IMR-90 (cell line): Measurements from ENCODE around the gene KLC4. TPM values are rescaled to one million over a fixed set of nuclear protein-coding genes. Genes with fewer than 3 reads are reported as not detected.

Source experiments
- ATAC-seq: fragments of 200-7000 bp; cut with Tn5 transposase; 2 replicates; pipeline ENCODE4 v1.9.1; 2020; ENCODE audit warnings: low read depth, mild to moderate bottlenecking, moderate library complexity
- BruUV-seq: library from RNA; stranded (reverse); fragments of 400-500 nt; replicated peaks from 2 replicates; lab custom pipeline; 2021; lab: Mats Ljungman, UMichigan
- CTCF ChIA-PET: fragments of 300-600 bp; formaldehyde crosslinking; extraction: SDS; loops from one replicate; lab custom pipeline; 2021; ENCODE audit warnings: antibody characterized with exemption; lab: Yijun Ruan, JAX
- POLR2A ChIA-PET: fragments of 300-600 bp; sonication (Branson Sonifier 250); formaldehyde crosslinking; loops from one replicate; lab custom pipeline; 2022; ENCODE audit warnings: antibody characterized with exemption; ENCODE audit not compliant: unreplicated experiment; lab: Charles Lee
- DNase-seq: peaks from one replicate; pipeline ENCODE4 v3.0.0; 2013
- H2AFZ ChIP-seq: replicated peaks from 2 replicates; pipeline ENCODE3; 2013; ENCODE audit warnings: low read length, mild to moderate bottlenecking; ENCODE audit not compliant: poor library complexity
- H2AK5ac ChIP-seq: 2 replicates; pipeline ENCODE4 v1.6.1; 2013; ENCODE audit warnings: low read depth, low read length, inconsistent platforms
- H2AK9ac ChIP-seq: replicated peaks from 2 replicates; pipeline ENCODE3; 2013; ENCODE audit warnings: mild to moderate bottlenecking, low read depth, low read length, moderate library complexity; ENCODE audit not compliant: poor library complexity
- H2BK120ac ChIP-seq: 2 replicates; pipeline ENCODE4 v1.6.1; 2013; ENCODE audit warnings: low read depth, low read length, inconsistent platforms
- H2BK15ac ChIP-seq: 3 replicates; pipeline ENCODE4 v1.6.1; 2013; ENCODE audit warnings: low read depth, low read length, inconsistent platforms
- H2BK20ac ChIP-seq: 2 replicates; pipeline ENCODE4 v1.6.1; 2013; ENCODE audit warnings: low read depth, mild to moderate bottlenecking, inconsistent platforms, low read length, moderate library complexity
- H2BK5ac ChIP-seq: 2 replicates; pipeline ENCODE4 v1.6.1; 2013; ENCODE audit warnings: mild to moderate bottlenecking, low read depth, low read length, inconsistent platforms; ENCODE audit not compliant: poor library complexity, severe bottlenecking
- H3K14ac ChIP-seq: replicated peaks from 2 replicates; pipeline ENCODE4 v1.6.1; 2013; ENCODE audit warnings: low read depth, low read length, inconsistent platforms
- H3K18ac ChIP-seq: 2 replicates; pipeline ENCODE4 v1.6.1; 2013; ENCODE audit warnings: low read depth, low read length, control low read depth
- H3K23ac ChIP-seq: 2 replicates; pipeline ENCODE4 v1.6.1; 2013; ENCODE audit warnings: low read depth, low read length, inconsistent platforms
- H3K27ac ChIP-seq: 2 replicates; pipeline ENCODE4 v1.5.1; 2013; ENCODE audit warnings: mild to moderate bottlenecking, control low read depth, low read length; ENCODE audit not compliant: insufficient read depth
- H3K27me3 ChIP-seq: 2 replicates; pipeline ENCODE4 v1.6.1; 2013; ENCODE audit warnings: low read length; ENCODE audit not compliant: control insufficient read depth, insufficient read depth
- H3K36me3 ChIP-seq: 2 replicates; pipeline ENCODE4 v1.6.1; 2013; ENCODE audit warnings: low read length, mixed read lengths; ENCODE audit not compliant: control insufficient read depth, insufficient read depth
- H3K4ac ChIP-seq: 2 replicates; pipeline ENCODE4 v1.6.1; 2013; ENCODE audit warnings: low read depth, low read length, inconsistent platforms
- H3K4me1 ChIP-seq: 2 replicates; pipeline ENCODE4 v1.6.1; 2013; ENCODE audit warnings: low read length, mixed read lengths; ENCODE audit not compliant: control insufficient read depth, insufficient read depth
- H3K4me2 ChIP-seq: 2 replicates; pipeline ENCODE4 v1.6.1; 2013; ENCODE audit warnings: low read depth, mild to moderate bottlenecking, control low read depth, low read length, moderate library complexity
- H3K4me3 ChIP-seq: 2 replicates; pipeline ENCODE4 v1.5.1; 2013; ENCODE audit warnings: low read depth, mild to moderate bottlenecking, control low read depth, low read length, moderate library complexity; ENCODE audit not compliant: insufficient read depth
- H3K56ac ChIP-seq: 2 replicates; pipeline ENCODE4 v1.6.1; 2013; ENCODE audit warnings: low read length, inconsistent platforms; ENCODE audit not compliant: insufficient read depth; ENCODE audit errors: extremely low read depth
- H3K79me1 ChIP-seq, 2 experiments: 2 replicates each; pipeline ENCODE4 v1.6.1; 2013; ENCODE audit warnings: low read length in 2 of 2, inconsistent platforms in 1 of 2, low read depth in 1 of 2
- H3K9ac ChIP-seq: 2 replicates; pipeline ENCODE4 v1.6.1; 2013; ENCODE audit warnings: low read depth, low read length, control low read depth
- H3K9me1 ChIP-seq: 2 replicates; pipeline ENCODE4 v1.6.1; 2013; ENCODE audit warnings: low read length, inconsistent platforms; ENCODE audit not compliant: insufficient read depth
- H3K9me3 ChIP-seq: 2 replicates; pipeline ENCODE4 v1.6.1; 2013; ENCODE audit warnings: low read length; ENCODE audit not compliant: control insufficient read depth, insufficient read depth
- H4K20me1 ChIP-seq: 2 replicates; pipeline ENCODE4 v1.6.1; 2013; ENCODE audit warnings: low read length, inconsistent platforms; ENCODE audit not compliant: insufficient read depth
- H4K5ac ChIP-seq: 2 replicates; pipeline ENCODE4 v1.6.1; 2013; ENCODE audit warnings: mild to moderate bottlenecking, low read depth, low read length, control low read depth
- H4K8ac ChIP-seq, 2 experiments: 2 replicates each; pipeline ENCODE4 v1.6.1; 2013; ENCODE audit warnings: low read depth in 2 of 2, low read length in 2 of 2, control low read depth in 1 of 2, inconsistent platforms in 1 of 2
- H4K91ac ChIP-seq: 2 replicates; pipeline ENCODE4 v1.6.1; 2013; ENCODE audit warnings: low read depth, low read length, inconsistent platforms; ENCODE audit not compliant: insufficient read depth
- BHLHE40 ChIP-seq: fragments of 150-350 bp; IDR thresholded peaks from 2 replicates; pipeline ENCODE4 v1.6.1; 2016; ENCODE audit warnings: mild to moderate bottlenecking, low read depth, low read length
- CEBPB ChIP-seq: IDR thresholded peaks from 2 replicates; pipeline ENCODE4 v1.6.1; 2012; ENCODE audit warnings: low read depth, low read length, improper control_type of control experiment
- CHD1 ChIP-seq: IDR thresholded peaks from 2 replicates; pipeline ENCODE4 v1.6.1; 2012; ENCODE audit warnings: low read depth, low read length, improper control_type of control experiment
- FOS ChIP-seq: fragments of 150-350 bp; IDR thresholded peaks from 2 replicates; pipeline ENCODE4 v1.6.1; 2016; ENCODE audit warnings: low read depth, low read length
- MAFK ChIP-seq: IDR thresholded peaks from 2 replicates; pipeline ENCODE4 v1.6.1; 2012; ENCODE audit warnings: low read depth, low read length, improper control_type of control experiment
- MAZ ChIP-seq: IDR thresholded peaks from 2 replicates; pipeline ENCODE4 v1.6.1; 2012; ENCODE audit warnings: low read depth, mild to moderate bottlenecking, low read length, improper control_type of control experiment, moderate library complexity, borderline replicate concordance
- MXI1 ChIP-seq: IDR thresholded peaks from 2 replicates; pipeline ENCODE4 v1.6.1; 2012; ENCODE audit warnings: low read depth, mild to moderate bottlenecking, low read length, moderate library complexity, borderline replicate concordance
- NFE2L2 ChIP-seq: fragments of 150-350 bp; IDR thresholded peaks from 2 replicates; pipeline ENCODE4 v1.6.1; 2016; ENCODE audit warnings: low read depth, mild to moderate bottlenecking, low read length
- POLR2A ChIP-seq: IDR thresholded peaks from 2 replicates; pipeline ENCODE4 v1.6.1; 2012; ENCODE audit warnings: mild to moderate bottlenecking, low read depth, low read length
- RAD21 ChIP-seq: IDR thresholded peaks from 2 replicates; pipeline ENCODE4 v1.6.1; 2012; ENCODE audit warnings: low read length, improper control_type of control experiment
- RCOR1 ChIP-seq: IDR thresholded peaks from 2 replicates; pipeline ENCODE4 v1.6.1; 2012; ENCODE audit warnings: mild to moderate bottlenecking, low read length, improper control_type of control experiment; ENCODE audit not compliant: insufficient replicate concordance
- RFX5 ChIP-seq: IDR thresholded peaks from 2 replicates; pipeline ENCODE4 v1.8.0; 2012; ENCODE audit warnings: low read depth, mild to moderate bottlenecking, low read length, moderate library complexity
- WGBS, 2 experiments: methylation state at CpG; one replicate each; pipeline versions ENCODE4 v1.1.5 to v1.1.7; 2013; ENCODE audit warnings: missing lambda C conversion rate in 2 of 2; ENCODE audit not compliant: insufficient read length in 1 of 2; ENCODE audit errors: extremely low coverage in 2 of 2; 5-methylcytosine and 5-hydroxymethylcytosine counted together
- dilution Hi-C: fragments of 300-500 bp; cut with HindIII; formaldehyde crosslinking; loops from one replicate; pipeline ENCODE4 v1.14.3; 2018; ENCODE audit warnings: low sequenced_read_pairs; ENCODE audit not compliant: unreplicated experiment
- in situ Hi-C: fragments of 300-500 bp; cut with MboI; formaldehyde crosslinking; loops from 3 replicates; pipeline ENCODE4 v1.14.3; 2019; ENCODE audit warnings: low sequenced_read_pairs, inconsistent platforms, mixed read lengths
- intact Hi-C: fragments of 100-400 bp; cut with micrococcal nuclease; formaldehyde crosslinking; loops from 2 replicates; pipeline ENCODE4 v1.10.0; 2022
- polyA plus RNA-seq, 3 experiments: library from polyadenylated mRNA; depleted of rRNA; stranded (reverse); fragments of >200 nt; gene quantifications; 2 replicates each; pipeline ENCODE4 v1.2.3, GENCODE V29; 2012; ENCODE audit warnings: low replicate concordance in 1 of 3
- total RNA-seq: library from RNA; depleted of rRNA; stranded (reverse); fragments of >200 nt; gene quantifications from 2 replicates; pipeline ENCODE4 v1.2.3, GENCODE V29; 2012
- TF ChIP-seq, protein P1 (sequence below): conservative IDR thresholded peaks from 2 replicates; pipeline ENCODE4 v1.5.1; 2012; ENCODE audit warnings: mild to moderate bottlenecking, low read depth, low read length, improper control_type of control experiment
- TF ChIP-seq, protein P2 (sequence below): fragments of 150-350 bp; IDR thresholded peaks from 2 replicates; pipeline ENCODE4 v1.6.1; 2017; ENCODE audit warnings: mild to moderate bottlenecking, antibody characterized with exemption, low read length, low read depth
- TF ChIP-seq, protein P3 (sequence below): fragments of 150-350 bp; IDR thresholded peaks from 2 replicates; pipeline ENCODE4 v1.6.1; 2016; ENCODE audit warnings: low read depth, mild to moderate bottlenecking, low read length, moderate library complexity, borderline replicate concordance

KLC4 gene
- total and polyA plus RNA-seq, 2 of the 4 experiments (the other 2 are of a cell fraction): 10.9 to 13.0 TPM

DNA sequence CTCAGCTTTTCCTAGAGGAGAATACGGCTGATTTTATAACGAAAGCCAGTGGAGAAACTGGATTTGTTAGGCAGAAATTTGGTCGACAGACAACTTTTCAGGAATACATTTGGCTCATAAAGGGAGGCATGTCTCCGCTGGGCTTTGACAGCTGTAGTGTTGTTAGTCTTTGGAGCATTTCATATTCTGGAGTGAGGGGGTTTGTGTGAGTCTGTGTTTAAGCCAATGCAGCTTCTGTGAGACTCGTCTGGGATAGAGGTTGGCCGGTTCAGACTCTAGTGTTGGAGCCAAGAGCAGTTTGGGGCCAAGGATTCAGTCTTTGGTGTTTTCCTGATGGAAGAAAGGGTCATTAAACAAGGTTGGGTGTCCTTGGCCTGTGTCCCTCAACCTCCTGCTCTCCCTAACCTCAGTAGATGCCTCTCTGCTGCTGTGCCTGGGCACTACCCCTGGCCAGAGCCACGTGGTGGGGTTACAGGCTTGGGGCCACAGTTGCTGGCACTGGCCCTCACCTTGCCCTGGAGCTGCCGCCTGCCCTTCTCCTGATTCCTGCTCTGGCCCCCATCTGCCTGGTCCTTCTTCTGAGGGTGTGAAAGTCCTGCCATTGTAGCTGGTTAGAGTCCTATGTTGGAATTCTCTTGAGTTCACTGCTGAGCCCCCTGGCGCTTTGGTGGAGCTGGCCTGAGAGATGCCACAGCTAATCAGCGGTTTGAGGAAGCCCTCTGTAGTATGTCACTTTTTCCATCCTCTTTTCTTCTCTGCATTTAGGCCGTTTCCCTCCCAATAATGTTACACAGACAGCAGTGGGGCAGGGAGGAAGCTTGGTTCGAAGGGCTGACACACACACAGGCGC lies 23.6 kb downstream of the KLC4 start:
- DNase-seq (no peak), ATAC-seq (no peak)
- no peak overlapping the region for H4K91ac ChIP-seq
- H3K4me2 ChIP-seq: no peak overlapping the region
- ChIA-PET POLR2A (no interaction called here), CTCF (no interaction called here)
- peaks cover 7% of the 10 kb centered on the region; the same call in 1 of the 2 replicates for H3K9me1 ChIP-seq
- peak overlapping the region; percentile 34 for H3K23ac ChIP-seq
- no peak overlapping the region for H2BK5ac ChIP-seq
- H3K4me1 ChIP-seq: peaks cover 19% of the 10 kb centered on the region
- peaks cover 43 to 83% of the 10 kb centered on the region in 2 experiments for H3K79me1 ChIP-seq
- no peak overlapping the region for H3K9ac ChIP-seq
- intact Hi-C loops (no loop called here), in situ Hi-C loops (no loop called here), dilution Hi-C loops (no loop called here)
- no peak overlapping the region for H3K14ac ChIP-seq
- H2BK120ac ChIP-seq: no peak overlapping the region
- H2BK15ac ChIP-seq: no peak overlapping the region
- BruUV-seq: no TSS peak
- H2BK20ac ChIP-seq: no peak overlapping the region
- no peaks in the 10 kb centered on the region for H3K9me3 ChIP-seq
- 42% methylated on average over 6 of the region's 13 CpGs; no CpG with 5 or more reads in 1 of the 2 experiments for WGBS, 2 experiments
- H2AK5ac ChIP-seq: 0 out of 2 replicates have a peak overlapping the region, but pooled peaks have one; percentile 3
- H3K27me3 ChIP-seq: no peaks in the 10 kb centered on the region
- H3K4ac ChIP-seq: no peak overlapping the region
- H3K27ac ChIP-seq: no peak overlapping the region
- H3K36me3 ChIP-seq: no peaks in the 10 kb centered on the region
- H4K20me1 ChIP-seq: peaks cover 64% of the 10 kb centered on the region
- no peak overlapping the region for H4K8ac ChIP-seq
- H4K5ac ChIP-seq: no peak overlapping the region; the same call in 1 of the 2 replicates
- no peak overlapping the region for H3K18ac ChIP-seq
- H3K56ac ChIP-seq: no peak overlapping the region
- H3K4me3 ChIP-seq: no peak overlapping the region
- no peak overlapping the region for H2AFZ ChIP-seq
- H2AK9ac ChIP-seq: peak overlapping the region; percentile 57
- TF ChIP-seq BHLHE40 (no peak), FOS (no peak), RCOR1 (no peak), MAFK (no peak), CEBPB (no peak), NFE2L2 (no peak), RFX5 (no peak), RAD21 (no peak), MAZ (no peak), POLR2A (no peak), CHD1 (no peak), MXI1 (no peak)
- TF ChIP-seq, protein P1, sequence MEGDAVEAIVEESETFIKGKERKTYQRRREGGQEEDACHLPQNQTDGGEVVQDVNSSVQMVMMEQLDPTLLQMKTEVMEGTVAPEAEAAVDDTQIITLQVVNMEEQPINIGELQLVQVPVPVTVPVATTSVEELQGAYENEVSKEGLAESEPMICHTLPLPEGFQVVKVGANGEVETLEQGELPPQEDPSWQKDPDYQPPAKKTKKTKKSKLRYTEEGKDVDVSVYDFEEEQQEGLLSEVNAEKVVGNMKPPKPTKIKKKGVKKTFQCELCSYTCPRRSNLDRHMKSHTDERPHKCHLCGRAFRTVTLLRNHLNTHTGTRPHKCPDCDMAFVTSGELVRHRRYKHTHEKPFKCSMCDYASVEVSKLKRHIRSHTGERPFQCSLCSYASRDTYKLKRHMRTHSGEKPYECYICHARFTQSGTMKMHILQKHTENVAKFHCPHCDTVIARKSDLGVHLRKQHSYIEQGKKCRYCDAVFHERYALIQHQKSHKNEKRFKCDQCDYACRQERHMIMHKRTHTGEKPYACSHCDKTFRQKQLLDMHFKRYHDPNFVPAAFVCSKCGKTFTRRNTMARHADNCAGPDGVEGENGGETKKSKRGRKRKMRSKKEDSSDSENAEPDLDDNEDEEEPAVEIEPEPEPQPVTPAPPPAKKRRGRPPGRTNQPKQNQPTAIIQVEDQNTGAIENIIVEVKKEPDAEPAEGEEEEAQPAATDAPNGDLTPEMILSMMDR: no peak
- TF ChIP-seq, protein P2, sequence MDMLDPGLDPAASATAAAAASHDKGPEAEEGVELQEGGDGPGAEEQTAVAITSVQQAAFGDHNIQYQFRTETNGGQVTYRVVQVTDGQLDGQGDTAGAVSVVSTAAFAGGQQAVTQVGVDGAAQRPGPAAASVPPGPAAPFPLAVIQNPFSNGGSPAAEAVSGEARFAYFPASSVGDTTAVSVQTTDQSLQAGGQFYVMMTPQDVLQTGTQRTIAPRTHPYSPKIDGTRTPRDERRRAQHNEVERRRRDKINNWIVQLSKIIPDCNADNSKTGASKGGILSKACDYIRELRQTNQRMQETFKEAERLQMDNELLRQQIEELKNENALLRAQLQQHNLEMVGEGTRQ: no peak
- TF ChIP-seq, protein P3, sequence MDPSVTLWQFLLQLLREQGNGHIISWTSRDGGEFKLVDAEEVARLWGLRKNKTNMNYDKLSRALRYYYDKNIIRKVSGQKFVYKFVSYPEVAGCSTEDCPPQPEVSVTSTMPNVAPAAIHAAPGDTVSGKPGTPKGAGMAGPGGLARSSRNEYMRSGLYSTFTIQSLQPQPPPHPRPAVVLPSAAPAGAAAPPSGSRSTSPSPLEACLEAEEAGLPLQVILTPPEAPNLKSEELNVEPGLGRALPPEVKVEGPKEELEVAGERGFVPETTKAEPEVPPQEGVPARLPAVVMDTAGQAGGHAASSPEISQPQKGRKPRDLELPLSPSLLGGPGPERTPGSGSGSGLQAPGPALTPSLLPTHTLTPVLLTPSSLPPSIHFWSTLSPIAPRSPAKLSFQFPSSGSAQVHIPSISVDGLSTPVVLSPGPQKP: no peak
